Measurements from ENCODE around the gene COX6B1. TPM values are rescaled to one million over a fixed set of nuclear protein-coding genes. Genes with fewer than 3 reads are reported as not detected.
A peak's percentile ranks its signal among the peaks of the same experiment; 100 is the strongest.

Gene COX6B1
- total RNA-seq, 3 donors from 2014 or later (not counting 1 experiment from before 2014, with no cell fraction given) = 213 to 247 (median 215) TPM

GRCh38 chr19:35607661-35608060 lies 40.5 kb upstream of the COX6B1 start:
- 71% methylated on average over 2 of the region's 3 CpGs for WGBS (ENCODE audit: insufficient coverage)
- no peak overlapping the region for H3K27ac ChIP-seq (ENCODE audit: low read length)
- H3K4me3 ChIP-seq (ENCODE audit: low read length) = no peak overlapping the region
- Mint-ChIP-seq H3K27me3 (ENCODE audit: low read depth in 2 of 2) (no peaks in the 10 kb centered on the region), H3K9me3 (no peaks in the 10 kb centered on the region), H3K4me1 (peaks cover 7 to 12% of the 10 kb centered on the region in 2 donors), H3K4me3 (no peak overlapping the region), H3K27ac (no peak overlapping the region), H3K36me3 (no peaks in the 10 kb centered on the region)
- intact Hi-C loops (cut with micrococcal nuclease) = no loop called here
- TF ChIP-seq, protein P1, sequence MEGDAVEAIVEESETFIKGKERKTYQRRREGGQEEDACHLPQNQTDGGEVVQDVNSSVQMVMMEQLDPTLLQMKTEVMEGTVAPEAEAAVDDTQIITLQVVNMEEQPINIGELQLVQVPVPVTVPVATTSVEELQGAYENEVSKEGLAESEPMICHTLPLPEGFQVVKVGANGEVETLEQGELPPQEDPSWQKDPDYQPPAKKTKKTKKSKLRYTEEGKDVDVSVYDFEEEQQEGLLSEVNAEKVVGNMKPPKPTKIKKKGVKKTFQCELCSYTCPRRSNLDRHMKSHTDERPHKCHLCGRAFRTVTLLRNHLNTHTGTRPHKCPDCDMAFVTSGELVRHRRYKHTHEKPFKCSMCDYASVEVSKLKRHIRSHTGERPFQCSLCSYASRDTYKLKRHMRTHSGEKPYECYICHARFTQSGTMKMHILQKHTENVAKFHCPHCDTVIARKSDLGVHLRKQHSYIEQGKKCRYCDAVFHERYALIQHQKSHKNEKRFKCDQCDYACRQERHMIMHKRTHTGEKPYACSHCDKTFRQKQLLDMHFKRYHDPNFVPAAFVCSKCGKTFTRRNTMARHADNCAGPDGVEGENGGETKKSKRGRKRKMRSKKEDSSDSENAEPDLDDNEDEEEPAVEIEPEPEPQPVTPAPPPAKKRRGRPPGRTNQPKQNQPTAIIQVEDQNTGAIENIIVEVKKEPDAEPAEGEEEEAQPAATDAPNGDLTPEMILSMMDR (IDR thresholded peaks at IDR 0.05) = no peak
- ATAC-seq (no peak), DNase-seq (no peak)
- H3K4me1 ChIP-seq (ENCODE audit: control insufficient read depth, insufficient read depth, low read length) = peaks cover 23% of the 10 kb centered on the region
- no peaks in the 10 kb centered on the region for H3K9me3 ChIP-seq (ENCODE audit: control insufficient read depth, insufficient read depth, low read length)
- H3K36me3 ChIP-seq (ENCODE audit: control insufficient read depth, insufficient read depth, low read length) = no peaks in the 10 kb centered on the region
- H3K27me3 ChIP-seq (ENCODE audit: control insufficient read depth, insufficient read depth, low read length) = no peaks in the 10 kb centered on the region

GRCh38 chr19:35608251-35608650 lies 39.9 kb upstream of the COX6B1 start:
- no peaks in the 10 kb centered on the region for H3K36me3 Mint-ChIP-seq
- no peaks in the 10 kb centered on the region for H3K27me3 Mint-ChIP-seq (ENCODE audit: low read depth in 2 of 2)
- H3K4me1 Mint-ChIP-seq = peaks cover 10 to 14% of the 10 kb centered on the region in 2 donors
- H3K36me3 ChIP-seq (ENCODE audit: control insufficient read depth, insufficient read depth, low read length) = no peaks in the 10 kb centered on the region
- no peaks in the 10 kb centered on the region for H3K9me3 ChIP-seq (ENCODE audit: control insufficient read depth, insufficient read depth, low read length)
- H3K27ac Mint-ChIP-seq = no peak overlapping the region
- DNase-seq = peak in 1 of 2 donors; percentile 26
- intact Hi-C loops (cut with micrococcal nuclease) = no loop called here
- no peak overlapping the region for H3K4me3 ChIP-seq (ENCODE audit: low read length)
- no peaks in the 10 kb centered on the region for H3K27me3 ChIP-seq (ENCODE audit: control insufficient read depth, insufficient read depth, low read length)
- peaks cover 29% of the 10 kb centered on the region for H3K4me1 ChIP-seq (ENCODE audit: control insufficient read depth, insufficient read depth, low read length)
- no peak for ATAC-seq
- 80% methylated on average over 2 of the region's 2 CpGs for WGBS (ENCODE audit: insufficient coverage)
- H3K4me3 Mint-ChIP-seq = no peak overlapping the region
- H3K27ac ChIP-seq (ENCODE audit: low read length) = no peak overlapping the region
- no peaks in the 10 kb centered on the region for H3K9me3 Mint-ChIP-seq
- TF ChIP-seq, protein P1 (IDR thresholded peaks at IDR 0.05) = no peak

DNA sequence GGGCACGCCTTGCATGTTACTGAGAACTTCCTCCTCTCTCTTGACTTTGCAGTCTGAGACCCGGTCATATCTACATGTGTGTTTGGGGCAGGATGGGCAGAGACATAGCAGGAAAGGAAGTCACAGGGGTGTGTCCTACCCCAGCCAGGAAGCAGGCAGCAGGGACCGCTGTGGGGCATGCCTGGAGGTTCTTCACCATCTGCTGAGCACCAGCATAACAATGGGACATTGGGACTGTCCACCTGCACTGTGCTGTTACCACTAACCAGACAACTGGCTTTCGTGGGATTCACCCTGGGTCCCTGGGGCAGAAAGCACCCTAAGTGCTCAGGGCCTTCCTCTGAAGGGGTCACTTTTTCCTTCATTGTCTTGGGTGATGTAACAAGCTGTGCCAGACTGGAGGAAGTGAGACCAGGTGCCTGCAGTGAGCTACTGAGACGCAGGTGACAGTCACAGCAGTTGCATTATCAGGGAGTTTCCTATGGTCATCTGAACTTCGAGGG lies 38.2 kb upstream of the COX6B1 start:
- Histone ChIP-seq H3K9me3 (ENCODE audit: control insufficient read depth, insufficient read depth, low read length) (no peaks in the 10 kb centered on the region), H3K4me3 (ENCODE audit: low read length) (no peak overlapping the region), H3K27ac (ENCODE audit: low read length) (peak overlapping the region; percentile 64), H3K4me1 (ENCODE audit: control insufficient read depth, insufficient read depth, low read length) (peaks cover 32% of the 10 kb centered on the region), H3K27me3 (ENCODE audit: control insufficient read depth, insufficient read depth, low read length) (no peaks in the 10 kb centered on the region), H3K36me3 (ENCODE audit: control insufficient read depth, insufficient read depth, low read length) (no peaks in the 10 kb centered on the region)
- WGBS (ENCODE audit: insufficient coverage) = 40% methylated on average over 6 of the region's 6 CpGs
- intact Hi-C loops (cut with micrococcal nuclease) = no loop called here
- ATAC-seq (no peak), DNase-seq (peak in 1 of 2 donors; percentile 47)
- Mint-ChIP-seq H3K9me3 (no peaks in the 10 kb centered on the region), H3K36me3 (no peaks in the 10 kb centered on the region), H3K4me1 (peaks cover 10 to 14% of the 10 kb centered on the region in 2 donors), H3K27me3 (ENCODE audit: low read depth in 2 of 2) (no peaks in the 10 kb centered on the region), H3K27ac (no peak overlapping the region), H3K4me3 (no peak overlapping the region)
- TF ChIP-seq, protein P1 (IDR thresholded peaks at IDR 0.05) = no peak

DNA sequence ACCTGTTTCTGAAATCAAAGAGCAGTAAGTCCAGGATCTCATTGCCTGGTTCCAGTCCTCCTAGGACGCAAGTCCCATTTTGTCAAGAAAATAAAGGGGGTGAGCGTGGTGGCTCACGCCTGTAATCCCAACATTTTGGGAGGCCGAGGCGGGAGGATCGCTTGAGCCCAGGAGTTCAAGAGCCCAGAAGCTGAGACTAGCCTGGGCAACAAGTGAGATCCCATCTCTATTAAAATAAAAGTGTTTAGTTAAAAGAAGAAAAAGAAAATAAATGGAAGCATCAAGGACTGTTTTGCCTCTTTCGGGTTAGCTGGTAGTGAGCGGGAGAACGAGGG lies 35.9 kb upstream of the COX6B1 start:
- Histone ChIP-seq H3K27ac (ENCODE audit: low read length) (peak overlapping the region; percentile 12), H3K9me3 (ENCODE audit: control insufficient read depth, insufficient read depth, low read length) (no peaks in the 10 kb centered on the region), H3K4me3 (ENCODE audit: low read length) (peak overlapping the region; percentile 68), H3K27me3 (ENCODE audit: control insufficient read depth, insufficient read depth, low read length) (no peaks in the 10 kb centered on the region), H3K36me3 (ENCODE audit: control insufficient read depth, insufficient read depth, low read length) (peaks cover 9% of the 10 kb centered on the region), H3K4me1 (ENCODE audit: control insufficient read depth, insufficient read depth, low read length) (peaks cover 32% of the 10 kb centered on the region)
- Mint-ChIP-seq H3K4me3 (peak overlapping the region; percentile 93), H3K27ac (peak overlapping the region; percentile 84 to 93), H3K27me3 (ENCODE audit: low read depth in 2 of 2) (no peaks in the 10 kb centered on the region), H3K9me3 (no peaks in the 10 kb centered on the region), H3K4me1 (peaks cover 10 to 14% of the 10 kb centered on the region in 2 donors), H3K36me3 (no peaks in the 10 kb centered on the region)
- intact Hi-C loops (cut with micrococcal nuclease) = loop anchor here (1.0 kb wide), 2 partner anchors 16 to 32 kb away; no protein-coding TSS in a partner anchor
- 31% methylated on average over 9 of the region's 9 CpGs for WGBS (ENCODE audit: insufficient coverage)
- DNase-seq (peak in 1 of 2 donors; percentile 23), ATAC-seq (no peak)
- TF ChIP-seq, protein P1 (IDR thresholded peaks at IDR 0.05) = no peak
